Amygdala (tissue), 56 donors: ENCODE data around the gene FGF18.

Experiments used
- DNase-seq, 56 donors: peaks; one replicate each; lab custom pipeline; 2025; lab: John Stamatoyannopoulos, UW

The FGF18 gene

GRCh38 chr5:171421331-171422262 lies 2.1 kb downstream of the FGF18 start:
- DNase-seq: no peak

GRCh38 chr5:171422495-171422894 lies 3.0 kb downstream of the FGF18 start:
- DNase-seq: no peak

GRCh38 chr5:171422902-171423663 lies 3.6 kb downstream of the FGF18 start:
- no peak for DNase-seq

- DNase-seq: no peak
Measured at GRCh38 chr5:171424726-171425125, 5.3 kb downstream of the FGF18 start.

GRCh38 chr5:171425596-171426244 lies 6.3 kb downstream of the FGF18 start:
- no peak for DNase-seq

GRCh38 chr5:171426266-171426665 lies 6.8 kb downstream of the FGF18 start:
- no peak for DNase-seq

GRCh38 chr5:171426680-171427079 lies 7.2 kb downstream of the FGF18 start:
- DNase-seq: no peak

- DNase-seq: no peak
Measured at GRCh38 chr5:171427318-171428167, 8.1 kb downstream of the FGF18 start.

GRCh38 chr5:171428168-171428696 lies 8.8 kb downstream of the FGF18 start:
- no peak for DNase-seq

- DNase-seq: no peak
Measured at GRCh38 chr5:171428809-171429542, 9.5 kb downstream of the FGF18 start.

GRCh38 chr5:171429543-171429910 lies 10.1 kb downstream of the FGF18 start:
- DNase-seq: no peak

- no peak for DNase-seq
Measured at GRCh38 chr5:171431251-171431777, 11.9 kb downstream of the FGF18 start.

- no peak for DNase-seq
Measured at GRCh38 chr5:171432076-171432475, 12.6 kb downstream of the FGF18 start.

GRCh38 chr5:171432583-171433351 lies 13.3 kb downstream of the FGF18 start:
- no peak for DNase-seq

GRCh38 chr5:171433352-171433698 lies 13.9 kb downstream of the FGF18 start:
- DNase-seq: no peak

- no peak for DNase-seq
Measured at GRCh38 chr5:171433982-171434676, 14.7 kb downstream of the FGF18 start.

GRCh38 chr5:171434874-171435273 lies 15.4 kb downstream of the FGF18 start:
- DNase-seq: no peak

- no peak for DNase-seq
Measured at GRCh38 chr5:171435908-171436307, 16.5 kb downstream of the FGF18 start.
